ENCODE measurements around the gene ELAC2. TPM values are rescaled to one million over a fixed set of nuclear protein-coding genes. Genes with fewer than 3 reads are reported as not detected.

The ELAC2 gene
- polyA plus RNA-seq, 3 donors: 24.2 to 39.6 (median 26.0) TPM

- Mint-ChIP-seq H3K27ac (no peak overlapping the region), H3K4me1 (no peaks in the 10 kb centered on the region), H3K36me3 (no peaks in the 10 kb centered on the region), H3K4me3 (no peak overlapping the region), H3K9me3 (peaks cover 3 to 38% (median 15%) of the 10 kb centered on the region in 7 donors), H3K27me3 (ENCODE audit: low read depth in 3 of 3) (peaks cover 0 to 2% (median 0%) of the 10 kb centered on the region in 3 donors)
- 88% methylated on average over 1 of the region's 4 CpGs for WGBS (ENCODE audit: insufficient coverage)
- Histone ChIP-seq H3K79me2 (ENCODE audit: insufficient read depth, low read length) (no peaks in the 10 kb centered on the region), H2AFZ (ENCODE audit: insufficient read depth, low read depth, low read length, poor library complexity, severe bottlenecking) (no peak overlapping the region), H3K9ac (ENCODE audit: insufficient read depth, low read length, poor library complexity, severe bottlenecking) (no peak overlapping the region), H3K27me3 (ENCODE audit: control insufficient read depth in 2 of 2, insufficient read depth in 2 of 2, low read length in 2 of 2) (no peaks in the 10 kb centered on the region), H3K4me1 (ENCODE audit: control insufficient read depth in 1 of 2, insufficient read depth in 2 of 2, low read length in 2 of 2) (no peaks in the 10 kb centered on the region), H4K20me1 (ENCODE audit: insufficient read depth, low read length) (no peaks in the 10 kb centered on the region), H3K27ac (ENCODE audit: low read depth in 1 of 2, low read length in 2 of 2) (no peak overlapping the region), H3K9me3 (replicated peaks in 1 of 2; ENCODE audit: control insufficient read depth in 1 of 2, insufficient read depth in 1 of 2, low read length in 2 of 2) (peaks cover 0 to 9% of the 10 kb centered on the region in 2 donors), H3K4me2 (replicated peaks; ENCODE audit: extremely low read depth, low read length, poor library complexity, severe bottlenecking) (no peak overlapping the region), H3K4me3 (replicated peaks in 1 of 3; ENCODE audit: low read depth in 2 of 3, low read length in 3 of 3) (no peak overlapping the region), H3K36me3 (replicated peaks in 1 of 2; ENCODE audit: control insufficient read depth in 1 of 2, insufficient read depth in 2 of 2, low read length in 2 of 2) (no peaks in the 10 kb centered on the region)
- no peak for TF ChIP-seq CTCF (IDR thresholded peaks at IDR 0.05)
- DNase-seq: no peak
- intact Hi-C loops (cut with micrococcal nuclease): no loop called here
Observed at GRCh38 chr17:13051915-13052314, 34.1 kb upstream of the ELAC2 start.

GRCh38 chr17:13047011-13047606 is 29.3 kb upstream of the ELAC2 start:
- Mint-ChIP-seq H3K36me3 (no peaks in the 10 kb centered on the region), H3K4me1 (no peaks in the 10 kb centered on the region), H3K4me3 (no peak overlapping the region), H3K27me3 (ENCODE audit: low read depth in 3 of 3) (peaks cover 0 to 6% (median 5%) of the 10 kb centered on the region in 3 donors), H3K9me3 (peaks cover 3 to 25% (median 8%) of the 10 kb centered on the region in 7 donors), H3K27ac (no peak overlapping the region)
- Histone ChIP-seq H3K9me3 (replicated peaks in 1 of 2; ENCODE audit: control insufficient read depth in 1 of 2, insufficient read depth in 1 of 2, low read length in 2 of 2) (peaks cover 0 to 6% of the 10 kb centered on the region in 2 donors), H3K79me2 (ENCODE audit: insufficient read depth, low read length) (no peaks in the 10 kb centered on the region), H3K27me3 (ENCODE audit: control insufficient read depth in 2 of 2, insufficient read depth in 2 of 2, low read length in 2 of 2) (no peaks in the 10 kb centered on the region), H2AFZ (ENCODE audit: insufficient read depth, low read depth, low read length, poor library complexity, severe bottlenecking) (no peak overlapping the region), H3K4me3 (replicated peaks in 1 of 3; ENCODE audit: low read depth in 2 of 3, low read length in 3 of 3) (no peak overlapping the region), H3K27ac (ENCODE audit: low read depth in 1 of 2, low read length in 2 of 2) (no peak overlapping the region), H3K4me1 (ENCODE audit: control insufficient read depth in 1 of 2, insufficient read depth in 2 of 2, low read length in 2 of 2) (no peaks in the 10 kb centered on the region), H4K20me1 (ENCODE audit: insufficient read depth, low read length) (no peaks in the 10 kb centered on the region), H3K9ac (ENCODE audit: insufficient read depth, low read length, poor library complexity, severe bottlenecking) (no peak overlapping the region), H3K4me2 (replicated peaks; ENCODE audit: extremely low read depth, low read length, poor library complexity, severe bottlenecking) (no peak overlapping the region), H3K36me3 (replicated peaks in 1 of 2; ENCODE audit: control insufficient read depth in 1 of 2, insufficient read depth in 2 of 2, low read length in 2 of 2) (no peaks in the 10 kb centered on the region)
- WGBS (ENCODE audit: insufficient coverage): 79% methylated on average over 12 of the region's 16 CpGs
- TF ChIP-seq CTCF (IDR thresholded peaks at IDR 0.05): no peak
- intact Hi-C loops (cut with micrococcal nuclease): no loop called here
- DNase-seq: no peak

All from CD14-positive monocyte (primary cell).